IPS-20b (cell line): ENCODE data around the gene TSKS.

Experiments used
- H3K27ac ChIP-seq: one replicate; pipeline ENCODE4 v1.5.1; 2013; ENCODE audit warnings: low read length
- H3K27me3 ChIP-seq: 2 replicates; pipeline ENCODE4 v1.6.1; 2013; ENCODE audit warnings: mild to moderate bottlenecking, low read length, inconsistent platforms; ENCODE audit not compliant: insufficient read depth
- H3K36me3 ChIP-seq: 2 replicates; pipeline ENCODE4 v1.6.1; 2013; ENCODE audit warnings: low read depth, mild to moderate bottlenecking, inconsistent platforms, low read length, moderate library complexity; ENCODE audit not compliant: insufficient read depth
- H3K4me1 ChIP-seq: 2 replicates; pipeline ENCODE4 v1.6.1; 2013; ENCODE audit warnings: mild to moderate bottlenecking, control low read depth, inconsistent platforms, low read length, moderate library complexity; ENCODE audit not compliant: insufficient read depth
- H3K4me3 ChIP-seq: 2 replicates; pipeline ENCODE4 v1.5.1; 2013; ENCODE audit warnings: mild to moderate bottlenecking, low read length, inconsistent platforms
- H3K9ac ChIP-seq: 2 replicates; pipeline ENCODE4 v1.6.1; 2013; ENCODE audit warnings: low read depth, mild to moderate bottlenecking, inconsistent platforms, low read length, moderate library complexity
- H3K9me3 ChIP-seq: 2 replicates; pipeline ENCODE4 v1.6.1; 2013; ENCODE audit warnings: mild to moderate bottlenecking, low read depth, low read length, inconsistent platforms; ENCODE audit not compliant: insufficient read depth

TSKS gene

DNA sequence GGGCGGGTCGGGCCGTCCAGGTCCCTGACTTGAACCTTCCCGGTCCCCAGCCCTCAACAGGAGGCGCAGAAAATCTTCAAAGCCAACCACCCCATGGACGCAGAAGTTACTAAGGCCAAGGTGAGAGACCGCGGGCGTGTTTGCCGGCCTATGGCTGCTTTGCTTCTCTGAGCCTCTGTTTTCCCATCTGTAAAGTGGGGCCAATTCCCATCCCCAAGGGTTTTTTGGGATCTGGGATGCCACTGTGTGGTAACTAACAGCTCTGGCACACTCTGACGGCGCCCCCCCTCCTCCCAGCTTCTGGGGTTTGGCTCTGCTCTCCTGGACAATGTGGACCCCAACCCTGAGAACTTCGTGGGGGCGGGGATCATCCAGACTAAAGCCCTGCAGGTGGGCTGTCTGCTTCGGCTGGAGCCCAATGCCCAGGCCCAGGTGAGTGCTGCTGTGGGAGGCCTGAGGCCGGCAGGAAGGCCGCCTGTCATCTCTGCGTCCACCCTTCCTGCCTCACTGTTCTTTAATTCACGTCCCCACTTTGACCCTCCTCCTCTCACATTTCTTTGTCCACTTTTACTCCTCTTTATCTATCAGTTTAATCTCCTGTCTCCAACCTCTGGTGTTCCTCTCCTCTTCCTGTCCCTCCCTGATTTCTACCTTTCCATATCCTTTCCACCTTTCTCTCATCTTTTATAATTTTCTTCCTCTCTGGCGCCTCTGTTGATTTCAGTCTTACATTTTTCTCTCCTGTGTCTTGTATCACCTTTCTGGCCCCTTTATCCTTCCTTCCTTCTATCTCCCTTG, 42.9 kb upstream of the TSKS start:
- Histone ChIP-seq H3K9ac (no peak overlapping the region), H3K27me3 (peaks cover 4% of the 10 kb centered on the region; the same call in 1 of the 2 replicates), H3K4me3 (no peak overlapping the region), H3K27ac (no peak overlapping the region), H3K4me1 (peaks cover 7% of the 10 kb centered on the region), H3K36me3 (peaks cover 28% of the 10 kb centered on the region), H3K9me3 (no peaks in the 10 kb centered on the region)

DNA sequence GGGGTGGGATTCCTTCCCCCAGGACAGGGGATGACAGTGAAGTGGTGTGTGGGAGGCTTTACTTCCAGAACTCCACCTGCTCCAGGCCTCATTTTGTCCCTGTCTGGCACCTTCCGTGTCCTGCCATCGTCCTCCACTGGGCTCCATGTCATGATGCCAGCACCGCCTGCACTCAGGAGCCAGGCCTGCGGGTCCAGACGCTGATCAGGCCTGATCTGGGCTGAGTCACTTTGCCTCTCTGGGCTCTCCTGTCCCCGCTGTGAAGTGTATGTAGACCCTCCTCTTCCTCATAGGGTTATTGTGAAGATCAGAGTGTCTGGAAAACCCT, 40.4 kb upstream of the TSKS start:
- Histone ChIP-seq H3K4me3 (no peak overlapping the region), H3K27ac (no peak overlapping the region), H3K9ac (no peak overlapping the region), H3K36me3 (peaks cover 44% of the 10 kb centered on the region), H3K27me3 (no peaks in the 10 kb centered on the region), H3K4me1 (no peaks in the 10 kb centered on the region; the same call in 1 of the 2 replicates), H3K9me3 (no peaks in the 10 kb centered on the region)

DNA sequence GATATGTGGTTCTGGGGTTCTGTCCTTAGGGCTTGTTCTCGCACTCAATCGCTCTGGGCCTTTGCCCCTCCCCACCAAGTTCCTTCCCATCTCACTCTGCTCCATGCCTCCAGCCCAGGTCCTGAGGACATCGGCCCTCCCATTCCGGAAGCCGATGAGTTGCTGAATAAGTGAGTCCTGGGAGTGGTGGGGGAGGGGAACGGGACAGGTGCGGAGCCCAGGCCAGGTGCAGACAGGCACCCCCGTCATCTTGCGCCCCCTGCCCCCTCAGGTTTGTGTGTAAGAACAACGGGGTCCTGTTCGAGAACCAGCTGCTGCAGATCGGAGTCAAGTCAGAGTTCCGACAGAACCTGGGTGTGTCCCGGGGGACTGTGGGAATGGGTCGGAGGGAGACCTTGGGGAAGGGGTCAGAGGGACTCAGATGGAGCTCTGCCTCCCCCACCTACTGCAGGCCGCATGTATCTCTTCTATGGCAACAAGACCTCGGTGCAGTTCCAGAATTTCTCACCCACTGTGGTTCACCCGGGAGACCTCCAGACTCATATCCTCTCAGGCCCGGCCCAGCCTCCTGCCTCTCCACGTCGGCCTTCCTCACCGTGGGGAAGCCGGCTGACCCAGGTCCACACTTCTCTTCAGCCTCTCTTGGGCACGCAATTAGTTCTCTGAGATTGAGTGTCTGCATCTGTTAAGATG, 39.9 kb upstream of the TSKS start:
- H3K9me3 ChIP-seq: no peaks in the 10 kb centered on the region
- H3K27ac ChIP-seq: peak overlapping the region; percentile 81
- H3K36me3 ChIP-seq: peaks cover 43% of the 10 kb centered on the region
- no peaks in the 10 kb centered on the region; the same call in 1 of the 2 replicates for H3K4me1 ChIP-seq
- H3K9ac ChIP-seq: peak overlapping the region; percentile 64; the same call in 1 of the 2 replicates
- peak overlapping the region; percentile 65; the same call in 1 of the 2 replicates for H3K4me3 ChIP-seq
- no peaks in the 10 kb centered on the region for H3K27me3 ChIP-seq

DNA sequence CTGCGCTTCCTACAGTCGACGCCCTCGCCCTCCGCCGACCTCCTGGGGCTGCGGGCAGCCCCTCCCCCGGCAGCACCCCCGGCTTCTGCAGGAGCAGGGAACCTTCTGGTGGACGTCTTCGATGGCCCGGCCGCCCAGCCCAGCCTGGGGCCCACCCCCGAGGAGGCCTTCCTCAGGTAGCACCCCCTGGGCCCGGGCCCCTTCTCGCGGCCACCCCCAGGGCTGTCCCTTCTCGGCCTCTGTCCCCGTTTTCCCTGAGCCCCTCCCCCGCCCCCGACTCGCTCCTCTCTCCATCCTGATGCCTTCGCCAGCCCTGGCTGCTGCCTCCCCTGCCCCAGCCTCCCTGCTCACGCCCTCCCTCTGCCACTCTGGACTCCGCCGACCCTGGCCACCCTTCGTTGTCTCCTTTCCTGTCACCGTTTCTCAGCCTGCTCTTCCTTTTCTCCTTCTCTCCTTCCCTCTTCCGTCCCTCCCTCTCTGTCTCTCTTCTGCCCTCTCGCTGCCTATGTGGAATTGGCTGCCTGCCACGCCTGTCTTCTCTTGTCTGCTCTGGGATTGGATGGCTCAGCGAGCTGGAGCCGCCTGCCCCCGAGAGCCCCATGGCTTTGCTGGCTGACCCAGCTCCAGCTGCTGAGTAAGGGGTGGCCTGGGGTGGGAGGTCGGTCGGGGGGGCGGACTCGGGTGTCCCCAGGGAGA, 39.0 kb upstream of the TSKS start:
- peaks cover 36% of the 10 kb centered on the region for H3K36me3 ChIP-seq
- H3K27ac ChIP-seq: peak overlapping the region; percentile 81
- peak overlapping the region; percentile 65 for H3K4me3 ChIP-seq

DNA sequence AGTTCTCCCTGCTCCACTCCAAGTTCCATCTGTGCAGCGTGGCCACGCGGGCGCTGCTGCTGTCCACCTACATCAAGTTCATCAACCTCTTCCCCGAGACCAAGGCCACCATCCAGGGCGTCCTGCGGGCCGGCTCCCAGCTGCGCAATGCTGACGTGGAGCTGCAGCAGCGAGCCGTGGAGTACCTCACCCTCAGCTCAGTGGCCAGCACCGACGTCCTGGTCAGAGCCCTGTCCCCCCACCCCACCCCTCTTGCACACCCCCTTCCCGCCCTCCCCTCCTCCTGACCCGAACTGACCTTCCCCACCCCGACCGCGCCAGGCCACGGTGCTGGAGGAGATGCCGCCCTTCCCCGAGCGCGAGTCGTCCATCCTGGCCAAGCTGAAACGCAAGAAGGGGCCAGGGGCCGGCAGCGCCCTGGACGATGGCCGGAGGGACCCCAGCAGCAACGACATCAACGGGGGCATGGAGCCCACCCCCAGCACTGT, 38.3 kb upstream of the TSKS start:
- Histone ChIP-seq H3K27me3 (no peaks in the 10 kb centered on the region), H3K9me3 (no peaks in the 10 kb centered on the region), H3K4me3 (peak overlapping the region; percentile 65; the same call in 1 of the 2 replicates), H3K9ac (no peak overlapping the region), H3K27ac (no peak overlapping the region), H3K4me1 (no peaks in the 10 kb centered on the region; the same call in 1 of the 2 replicates), H3K36me3 (peaks cover 40% of the 10 kb centered on the region)

More for the DNA sequence above, 39.0 kb upstream of the TSKS start:
- Histone ChIP-seq H3K9ac (peak overlapping the region; percentile 64; the same call in 1 of the 2 replicates), H3K27me3 (no peaks in the 10 kb centered on the region), H3K9me3 (no peaks in the 10 kb centered on the region), H3K4me1 (no peaks in the 10 kb centered on the region; the same call in 1 of the 2 replicates)

DNA sequence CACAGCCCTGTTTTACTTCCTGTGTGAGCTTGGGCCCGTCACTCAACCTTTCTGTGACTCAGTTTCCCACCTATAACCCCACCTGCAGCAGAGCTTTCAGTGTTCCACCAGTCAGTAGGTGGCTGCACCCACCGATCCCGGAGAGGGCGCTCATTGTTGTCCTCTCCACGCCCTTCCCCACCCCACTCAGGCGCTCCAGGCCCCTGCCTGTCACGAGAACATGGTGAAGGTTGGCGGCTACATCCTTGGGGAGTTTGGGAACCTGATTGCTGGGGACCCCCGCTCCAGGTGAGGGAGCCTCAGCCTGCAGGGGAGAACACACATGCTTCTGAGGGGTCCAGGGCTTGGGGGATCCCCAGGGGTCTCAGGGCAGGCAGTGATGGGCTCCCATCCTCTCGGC, 37.7 kb upstream of the TSKS start:
- Histone ChIP-seq H3K27ac (no peak overlapping the region), H3K9ac (no peak overlapping the region), H3K36me3 (peaks cover 43% of the 10 kb centered on the region), H3K9me3 (no peaks in the 10 kb centered on the region), H3K4me1 (no peaks in the 10 kb centered on the region; the same call in 1 of the 2 replicates), H3K27me3 (no peaks in the 10 kb centered on the region), H3K4me3 (no peak overlapping the region)

DNA sequence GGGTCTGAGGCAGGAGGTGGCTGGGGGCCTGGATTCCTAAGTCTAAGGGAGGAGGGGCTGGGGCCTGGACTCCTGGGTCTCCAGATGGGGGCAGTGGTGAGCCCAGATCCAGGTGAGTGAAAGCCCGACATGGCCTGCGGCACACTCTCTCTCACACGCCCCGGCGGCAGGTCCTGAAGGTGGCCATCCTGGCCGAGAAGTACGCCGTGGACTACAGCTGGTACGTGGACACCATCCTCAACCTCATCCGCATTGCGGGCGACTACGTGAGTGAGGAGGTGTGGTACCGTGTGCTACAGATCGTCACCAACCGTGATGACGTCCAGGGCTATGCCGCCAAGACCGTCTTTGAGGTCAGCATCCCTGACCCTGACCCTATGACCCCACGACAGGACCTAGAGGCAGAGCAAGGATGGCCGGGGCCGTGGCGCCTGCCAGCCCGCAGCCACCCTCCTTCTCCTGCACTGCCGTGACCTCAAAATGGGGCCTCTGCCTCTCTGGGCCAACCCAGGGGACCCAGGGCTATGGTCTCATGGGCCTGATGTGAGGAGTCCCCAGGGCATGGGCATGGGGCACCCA, 36.8 kb upstream of the TSKS start:
- H3K9me3 ChIP-seq: no peaks in the 10 kb centered on the region
- H3K27me3 ChIP-seq: no peaks in the 10 kb centered on the region
- no peaks in the 10 kb centered on the region; the same call in 1 of the 2 replicates for H3K4me1 ChIP-seq
- no peak overlapping the region for H3K4me3 ChIP-seq
- no peak overlapping the region for H3K27ac ChIP-seq
- no peak overlapping the region for H3K9ac ChIP-seq
- H3K36me3 ChIP-seq: peaks cover 52% of the 10 kb centered on the region

DNA sequence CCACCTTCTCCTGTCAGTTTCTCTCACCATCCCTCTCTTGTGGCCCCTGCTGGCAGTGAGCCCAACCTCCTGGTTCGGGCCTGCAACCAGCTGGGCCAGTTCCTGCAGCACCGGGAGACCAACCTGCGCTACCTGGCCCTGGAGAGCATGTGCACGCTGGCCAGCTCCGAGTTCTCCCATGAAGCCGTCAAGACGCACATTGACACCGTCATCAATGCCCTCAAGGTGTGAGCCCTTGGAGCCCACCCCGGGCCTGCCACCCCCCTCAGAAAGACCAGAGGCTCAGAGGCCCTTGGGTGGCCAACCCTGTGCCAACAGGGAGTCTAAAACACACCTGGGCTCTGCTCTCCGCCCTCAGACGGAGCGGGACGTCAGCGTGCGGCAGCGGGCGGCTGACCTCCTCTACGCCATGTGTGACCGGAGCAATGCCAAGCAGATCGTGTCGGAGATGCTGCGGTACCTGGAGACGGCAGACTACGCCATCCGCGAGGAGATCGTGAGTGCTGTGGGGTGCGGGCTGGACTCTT, 36.2 kb upstream of the TSKS start:
- H3K27ac ChIP-seq: no peak overlapping the region
- H3K27me3 ChIP-seq: no peaks in the 10 kb centered on the region
- H3K9me3 ChIP-seq: no peaks in the 10 kb centered on the region
- peaks cover 56% of the 10 kb centered on the region for H3K36me3 ChIP-seq
- H3K9ac ChIP-seq: no peak overlapping the region
- no peak overlapping the region for H3K4me3 ChIP-seq
- no peaks in the 10 kb centered on the region; the same call in 1 of the 2 replicates for H3K4me1 ChIP-seq

DNA sequence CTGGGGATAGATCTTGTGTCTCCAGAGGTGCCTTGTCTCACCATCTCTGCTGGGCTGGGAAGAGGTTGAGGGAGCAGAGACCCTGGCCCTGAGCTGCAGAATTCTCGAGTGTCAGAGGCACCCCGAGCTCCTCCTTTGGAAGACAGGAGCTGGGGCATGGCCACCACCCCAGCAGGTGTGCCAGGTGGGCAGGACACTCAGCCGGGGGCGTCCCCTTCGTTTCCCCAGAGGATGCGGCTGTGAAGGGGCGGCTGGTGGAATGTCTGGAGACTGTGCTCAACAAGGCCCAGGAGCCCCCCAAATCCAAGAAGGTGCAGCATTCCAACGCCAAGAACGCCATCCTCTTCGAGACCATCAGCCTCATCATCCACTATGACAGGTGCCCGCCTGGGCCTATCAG, 35.5 kb upstream of the TSKS start:
- Histone ChIP-seq H3K4me1 (no peaks in the 10 kb centered on the region; the same call in 1 of the 2 replicates), H3K4me3 (no peak overlapping the region), H3K36me3 (peaks cover 52% of the 10 kb centered on the region), H3K9me3 (no peaks in the 10 kb centered on the region), H3K27me3 (no peaks in the 10 kb centered on the region), H3K9ac (no peak overlapping the region), H3K27ac (no peak overlapping the region)

DNA sequence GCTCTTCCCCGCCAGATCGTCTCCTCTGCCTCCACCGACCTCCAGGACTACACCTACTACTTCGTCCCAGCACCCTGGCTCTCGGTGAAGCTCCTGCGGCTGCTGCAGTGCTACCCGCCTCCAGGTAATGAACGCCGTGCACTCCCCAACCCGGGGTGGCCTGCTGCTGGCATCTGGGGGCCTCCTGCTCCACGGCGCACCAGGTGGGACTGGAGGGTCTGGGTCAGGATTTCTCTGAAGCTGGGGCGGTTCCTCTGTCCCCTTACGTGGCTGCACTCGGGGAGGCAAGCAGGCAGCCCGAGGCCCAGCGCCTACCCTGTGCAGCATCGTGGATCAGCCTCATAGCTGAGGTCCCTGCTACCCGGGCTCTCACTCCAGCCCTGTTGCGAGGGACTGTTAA, 32.5 kb upstream of the TSKS start:
- Histone ChIP-seq H3K27me3 (no peaks in the 10 kb centered on the region), H3K4me1 (no peaks in the 10 kb centered on the region), H3K27ac (no peak overlapping the region), H3K9me3 (no peaks in the 10 kb centered on the region), H3K9ac (no peak overlapping the region), H3K36me3 (peaks cover 60% of the 10 kb centered on the region), H3K4me3 (no peak overlapping the region)

DNA sequence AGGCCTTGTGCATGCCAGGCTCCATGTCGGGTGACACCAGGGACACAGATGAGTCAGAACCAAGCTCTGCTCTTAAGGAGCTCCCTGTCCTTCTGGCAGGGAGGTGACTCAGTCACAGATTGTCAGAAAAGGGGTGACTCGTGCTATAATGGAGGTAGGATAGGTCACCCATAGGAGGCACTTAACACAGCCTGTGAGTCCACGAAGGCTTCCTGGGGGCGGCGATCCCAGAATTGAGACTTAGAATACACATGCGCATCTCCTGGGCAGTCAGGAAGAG, 30.4 kb upstream of the TSKS start:
- Histone ChIP-seq H3K27me3 (no peaks in the 10 kb centered on the region), H3K4me1 (no peaks in the 10 kb centered on the region), H3K9me3 (no peaks in the 10 kb centered on the region), H3K27ac (no peak overlapping the region), H3K9ac (no peak overlapping the region), H3K36me3 (peaks cover 46% of the 10 kb centered on the region), H3K4me3 (no peak overlapping the region)
